Inflammatory macrophage treated with lipopolysaccharide for 1 hour (primary cell): ENCODE data around the gene EPHA1.
"Not testable (repeated sequence)": the region's sequence is repeated elsewhere in the genome, so short reads cannot be mapped to it uniquely, and the experiment has no call there.

Source experiments
- DNase-seq, 2 donors: peaks; one replicate each; pipeline ENCODE4 v3.0.0-alpha.2; 2020 to 2022

EPHA1 gene

GRCh38 chr7:143429770-143430698, 21.4 kb upstream of the EPHA1 start:
- peak in 1 of 2 donors; percentile 37 for DNase-seq

GRCh38 chr7:143426479-143427142, 18.0 kb upstream of the EPHA1 start:
- DNase-seq = no peak

GRCh38 chr7:143424476-143424875, 15.8 kb upstream of the EPHA1 start:
- not testable (repeated sequence) for DNase-seq

GRCh38 chr7:143422033-143422432, 13.4 kb upstream of the EPHA1 start:
- no peak for DNase-seq

GRCh38 chr7:143420624-143421023, 12.0 kb upstream of the EPHA1 start:
- not testable (repeated sequence) for DNase-seq

- no peak for DNase-seq
Measured at GRCh38 chr7:143419880-143420279, 11.2 kb upstream of the EPHA1 start.

- no peak for DNase-seq
Measured at GRCh38 chr7:143418681-143419458, 10.2 kb upstream of the EPHA1 start.

GRCh38 chr7:143417734-143418383, 9.2 kb upstream of the EPHA1 start:
- no peak for DNase-seq

GRCh38 chr7:143416565-143417149, 8.0 kb upstream of the EPHA1 start:
- DNase-seq = peak; percentile 46 to 92

GRCh38 chr7:143415742-143416397, 7.2 kb upstream of the EPHA1 start:
- no peak for DNase-seq

- not testable (repeated sequence) for DNase-seq
Measured at GRCh38 chr7:143415209-143415608, 6.6 kb upstream of the EPHA1 start.

GRCh38 chr7:143413123-143413522, 4.5 kb upstream of the EPHA1 start:
- DNase-seq = no peak

GRCh38 chr7:143411976-143412708, 3.5 kb upstream of the EPHA1 start:
- no peak for DNase-seq

- DNase-seq = peak; percentile 83 to 84
Measured at GRCh38 chr7:143410521-143411004, 1.9 kb upstream of the EPHA1 start.

GRCh38 chr7:143408252-143408685, 387 bp downstream of the EPHA1 start:
- no peak for DNase-seq

- DNase-seq = no peak
Measured at GRCh38 chr7:143407287-143408251, 1.1 kb downstream of the EPHA1 start.

- DNase-seq = no peak
Measured at GRCh38 chr7:143406002-143406357, 2.7 kb downstream of the EPHA1 start.

- no peak for DNase-seq
Measured at GRCh38 chr7:143405173-143406001, 3.3 kb downstream of the EPHA1 start.

GRCh38 chr7:143402233-143402632, 6.4 kb downstream of the EPHA1 start:
- not testable (repeated sequence) for DNase-seq
